HG02973 (cell line): ENCODE results near the gene MYO7A.

Source experiments
- ATAC-seq: cut with Tn5 transposase; IDR thresholded peaks from one replicate; pipeline ENCODE4 v1.9.1; 2021; ENCODE audit warnings: moderate library complexity; ENCODE audit not compliant: unreplicated experiment

The MYO7A gene

GRCh38 chr11:77182542-77183430 is 54.7 kb downstream of the MYO7A start:
- no peak for ATAC-seq

GRCh38 chr11:77183431-77183984 is 55.5 kb downstream of the MYO7A start:
- no peak for ATAC-seq

- no peak for ATAC-seq
Observed at GRCh38 chr11:77184136-77184860, 56.3 kb downstream of the MYO7A start.

GRCh38 chr11:77186302-77186701 is 58.3 kb downstream of the MYO7A start:
- ATAC-seq, result no peak

GRCh38 chr11:77187111-77187750 is 59.2 kb downstream of the MYO7A start:
- no peak for ATAC-seq

GRCh38 chr11:77187776-77188632 is 60.0 kb downstream of the MYO7A start:
- ATAC-seq, result no peak

GRCh38 chr11:77188633-77189491 is 60.8 kb downstream of the MYO7A start:
- ATAC-seq, result no peak

- no peak for ATAC-seq
Observed at GRCh38 chr11:77189588-77190210, 61.7 kb downstream of the MYO7A start.

GRCh38 chr11:77190331-77191075 is 62.5 kb downstream of the MYO7A start:
- ATAC-seq, result no peak

- ATAC-seq, result no peak
Observed at GRCh38 chr11:77191429-77191822, 63.4 kb downstream of the MYO7A start.

- no peak for ATAC-seq
Observed at GRCh38 chr11:77191823-77192495, 63.9 kb downstream of the MYO7A start.

- ATAC-seq, result no peak
Observed at GRCh38 chr11:77193167-77193566, 65.1 kb downstream of the MYO7A start.

- ATAC-seq, result no peak
Observed at GRCh38 chr11:77193911-77194830, 66.1 kb downstream of the MYO7A start.

GRCh38 chr11:77195071-77195755 is 67.2 kb downstream of the MYO7A start:
- ATAC-seq, result no peak

GRCh38 chr11:77196961-77197360 is 68.9 kb downstream of the MYO7A start:
- ATAC-seq, result no peak
